Chondrocyte (in vitro differentiated cells): ENCODE data around the gene KRT14. TPM values are rescaled to one million over a fixed set of nuclear protein-coding genes. Genes with fewer than 3 reads are reported as not detected.

Experiments
- DNase-seq: peaks from one replicate; pipeline ENCODE4 v3.0.0; 2021; ENCODE audit warnings: mixed read lengths, low spot score
- H3K27ac Mint-ChIP-seq: one replicate; pipeline ENCODE4 v1.8.0; 2021; ENCODE audit warnings: mild to moderate bottlenecking, moderate library complexity, mixed read lengths; ENCODE audit not compliant: unreplicated experiment
- H3K27me3 Mint-ChIP-seq: 2 replicates; pipeline ENCODE4 v1.8.0; 2021; ENCODE audit warnings: low read depth, mixed read lengths
- H3K36me3 Mint-ChIP-seq: 2 replicates; pipeline ENCODE4 v1.8.0; 2021; ENCODE audit warnings: low read depth, mixed read lengths
- H3K4me1 Mint-ChIP-seq: 2 replicates; pipeline ENCODE4 v1.8.0; 2021; ENCODE audit warnings: low read depth, mild to moderate bottlenecking, mixed read lengths
- H3K4me3 Mint-ChIP-seq: one replicate; pipeline ENCODE4 v1.8.0; 2021; ENCODE audit warnings: mild to moderate bottlenecking, moderate library complexity, mixed read lengths; ENCODE audit not compliant: unreplicated experiment
- H3K9me3 Mint-ChIP-seq: 2 replicates; pipeline ENCODE4 v1.8.0; 2021; ENCODE audit warnings: low read depth, mixed read lengths
- total RNA-seq: library from RNA; stranded (reverse); gene quantifications from 3 replicates; pipeline ENCODE4 v1.2.1, GENCODE V29; 2021
- TF ChIP-seq, protein P1 (sequence below): fragments of 200-600 bp; sonication (generic); IDR thresholded peaks from 2 replicates; pipeline ENCODE4 v1.5.0; 2021; ENCODE audit warnings: antibody characterized with exemption, mild to moderate bottlenecking, moderate library complexity

Gene KRT14
- total RNA-seq, 1 donor from 2014 or later: 0.32 TPM

DNA sequence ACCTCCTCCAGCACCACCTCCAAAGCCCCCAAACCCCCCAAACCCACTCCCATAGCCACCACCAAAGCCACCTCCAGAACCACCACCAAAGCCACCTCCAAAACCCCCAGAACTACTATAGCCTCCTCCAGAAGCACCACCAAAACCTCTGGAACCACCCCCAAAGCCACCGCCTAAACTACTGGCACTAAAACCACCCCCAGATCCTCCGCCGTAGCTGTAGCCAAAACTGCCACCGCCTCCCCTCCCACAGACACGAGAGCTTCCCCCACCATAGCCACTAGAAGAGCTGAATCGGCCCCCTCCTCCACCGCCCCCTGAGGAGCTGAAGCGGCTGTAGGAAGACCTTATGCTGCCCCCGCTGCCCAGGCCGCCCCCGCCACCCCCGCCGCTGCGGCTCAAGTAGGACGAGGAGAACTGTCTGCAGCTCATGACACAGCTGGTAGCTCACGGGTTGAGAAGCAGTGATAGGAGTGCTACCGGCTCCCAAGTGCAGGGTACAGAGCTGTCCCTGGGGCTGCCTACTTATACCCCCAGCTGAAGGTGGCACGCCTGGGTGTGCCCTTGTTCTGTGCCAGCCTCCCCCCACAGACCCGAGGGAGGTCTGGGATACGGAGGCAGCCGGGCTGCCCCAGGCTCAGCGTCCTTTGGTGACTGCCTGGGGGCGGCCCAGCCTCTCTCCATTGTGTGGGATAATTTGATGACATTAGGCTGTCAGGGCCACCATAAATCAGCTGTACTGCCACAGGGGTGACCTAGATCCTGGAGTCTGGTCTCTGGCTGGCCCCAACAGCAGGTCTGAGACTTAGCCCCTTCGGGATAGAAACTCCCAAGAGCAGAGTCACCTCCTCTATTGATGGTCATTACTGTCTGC lies 14.9 kb downstream of the KRT14 start, which contains the start of gene KRT9:
TSS of gene KRT9 (minus strand) at position 499 of the 874 bp plus-strand sequence. CDS start at position 432, 67 bp downstream.
- Mint-ChIP-seq H3K9me3 (no peaks in the 10 kb centered on the region), H3K27me3 (peaks cover 70% of the 10 kb centered on the region), H3K27ac (no peak within 1 kb of the TSS), H3K4me3 (no peak within 1 kb of the TSS), H3K4me1 (no peaks in the 10 kb centered on the region), H3K36me3 (no peaks in the 10 kb centered on the region)
- DNase-seq: no peak
- TF ChIP-seq, protein P1, sequence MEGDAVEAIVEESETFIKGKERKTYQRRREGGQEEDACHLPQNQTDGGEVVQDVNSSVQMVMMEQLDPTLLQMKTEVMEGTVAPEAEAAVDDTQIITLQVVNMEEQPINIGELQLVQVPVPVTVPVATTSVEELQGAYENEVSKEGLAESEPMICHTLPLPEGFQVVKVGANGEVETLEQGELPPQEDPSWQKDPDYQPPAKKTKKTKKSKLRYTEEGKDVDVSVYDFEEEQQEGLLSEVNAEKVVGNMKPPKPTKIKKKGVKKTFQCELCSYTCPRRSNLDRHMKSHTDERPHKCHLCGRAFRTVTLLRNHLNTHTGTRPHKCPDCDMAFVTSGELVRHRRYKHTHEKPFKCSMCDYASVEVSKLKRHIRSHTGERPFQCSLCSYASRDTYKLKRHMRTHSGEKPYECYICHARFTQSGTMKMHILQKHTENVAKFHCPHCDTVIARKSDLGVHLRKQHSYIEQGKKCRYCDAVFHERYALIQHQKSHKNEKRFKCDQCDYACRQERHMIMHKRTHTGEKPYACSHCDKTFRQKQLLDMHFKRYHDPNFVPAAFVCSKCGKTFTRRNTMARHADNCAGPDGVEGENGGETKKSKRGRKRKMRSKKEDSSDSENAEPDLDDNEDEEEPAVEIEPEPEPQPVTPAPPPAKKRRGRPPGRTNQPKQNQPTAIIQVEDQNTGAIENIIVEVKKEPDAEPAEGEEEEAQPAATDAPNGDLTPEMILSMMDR: no peak

DNA sequence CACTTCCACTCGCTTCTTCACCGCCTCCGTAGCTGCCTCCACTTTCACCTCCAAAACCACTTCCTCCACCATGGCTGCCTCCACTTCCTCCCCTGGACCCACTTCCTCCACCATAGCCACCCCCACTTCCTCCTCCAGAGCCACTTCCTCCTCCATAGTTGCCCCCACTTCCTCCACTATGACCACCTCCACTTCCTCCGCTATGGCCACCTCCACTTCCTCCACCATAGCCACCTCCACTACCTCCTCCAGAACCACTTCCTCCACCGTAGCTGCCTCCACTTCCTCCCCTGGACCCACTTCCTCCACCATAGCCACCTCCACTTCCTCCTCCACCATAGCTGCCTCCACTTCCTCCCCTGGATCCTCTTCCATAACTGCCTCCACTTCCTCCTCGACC lies 19.4 kb downstream of the KRT14 start:
- no peaks in the 10 kb centered on the region for H3K36me3 Mint-ChIP-seq
- H3K27ac Mint-ChIP-seq: no peak overlapping the region
- H3K27me3 Mint-ChIP-seq: peaks cover 67% of the 10 kb centered on the region
- TF ChIP-seq, protein P1: no peak
- no peak for DNase-seq
- no peaks in the 10 kb centered on the region for H3K4me1 Mint-ChIP-seq
- H3K4me3 Mint-ChIP-seq: no peak overlapping the region
- H3K9me3 Mint-ChIP-seq: no peaks in the 10 kb centered on the region

DNA sequence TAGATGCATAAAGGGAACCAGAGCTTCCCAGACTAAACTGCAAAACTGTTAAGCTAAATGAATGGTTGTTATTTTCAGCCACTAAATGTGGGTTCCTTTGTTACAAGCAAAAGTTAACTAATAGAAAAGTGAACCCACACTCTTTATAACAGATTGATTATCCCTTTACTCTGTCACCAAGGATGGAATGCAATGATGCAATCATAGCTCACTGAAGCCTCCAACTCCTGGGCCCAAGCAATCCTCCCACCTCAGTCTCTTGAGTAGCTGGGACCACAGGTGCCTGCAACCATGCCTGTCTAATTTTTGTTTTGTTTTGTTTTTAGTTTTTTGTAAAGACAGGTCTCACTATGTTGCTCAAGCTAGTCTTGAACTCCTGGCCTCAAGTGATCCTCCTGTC lies 21.4 kb downstream of the KRT14 start:
- H3K4me1 Mint-ChIP-seq: no peaks in the 10 kb centered on the region
- TF ChIP-seq, protein P1: no peak
- H3K27me3 Mint-ChIP-seq: peaks cover 67% of the 10 kb centered on the region
- no peak for DNase-seq
- no peaks in the 10 kb centered on the region for H3K36me3 Mint-ChIP-seq
- no peak overlapping the region for H3K4me3 Mint-ChIP-seq
- H3K9me3 Mint-ChIP-seq: no peaks in the 10 kb centered on the region
- H3K27ac Mint-ChIP-seq: no peak overlapping the region

DNA sequence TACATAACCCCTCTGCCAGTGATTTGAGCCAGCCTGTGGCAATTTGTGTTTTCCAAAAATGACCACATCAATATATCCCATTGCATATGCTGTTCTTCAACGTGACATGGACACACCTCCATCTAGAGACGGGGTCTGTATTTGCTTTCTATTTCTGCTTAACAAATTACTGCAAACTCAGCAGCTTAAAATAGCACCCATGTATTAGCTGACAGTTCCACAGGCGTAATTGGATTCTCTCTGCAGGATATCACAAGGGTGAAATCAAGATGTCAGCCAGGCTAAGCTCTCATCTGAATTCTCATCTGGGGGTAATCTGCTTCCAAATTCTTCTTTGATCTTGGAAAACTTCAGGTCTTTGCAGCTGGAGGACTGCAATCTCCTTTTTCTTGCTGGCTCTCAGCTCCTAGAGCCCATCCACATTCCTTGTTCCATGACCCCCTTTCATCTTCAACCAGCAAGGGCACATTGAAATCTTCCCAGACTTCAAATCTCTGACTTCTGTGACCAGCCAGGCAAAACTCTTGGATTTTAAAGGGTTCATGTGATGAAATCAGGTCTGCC lies 23.0 kb downstream of the KRT14 start:
- TF ChIP-seq, protein P1: no peak
- Mint-ChIP-seq H3K4me1 (no peaks in the 10 kb centered on the region), H3K27ac (no peak overlapping the region), H3K9me3 (no peaks in the 10 kb centered on the region), H3K27me3 (peaks cover 59% of the 10 kb centered on the region), H3K4me3 (no peak overlapping the region), H3K36me3 (no peaks in the 10 kb centered on the region)
- no peak for DNase-seq

DNA sequence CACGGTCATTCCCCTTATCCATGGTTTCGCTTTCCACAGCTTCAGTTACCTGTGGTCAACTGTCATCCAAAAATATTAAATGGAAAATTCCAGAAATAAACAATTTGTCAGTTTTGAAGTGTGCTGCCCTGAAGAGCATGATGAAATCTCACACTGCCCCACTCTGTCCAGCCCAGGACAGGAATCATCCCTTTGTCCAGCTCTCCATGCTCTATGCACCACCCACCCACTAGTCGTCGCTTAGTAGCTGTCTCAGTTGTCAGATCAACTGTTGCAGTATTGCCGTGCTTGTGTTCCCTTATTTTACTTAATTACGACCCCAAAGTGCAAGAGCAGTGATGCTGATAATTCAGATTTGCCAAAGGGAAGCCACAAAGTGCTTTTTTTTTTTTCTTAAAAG lies 25.1 kb downstream of the KRT14 start:
- no peaks in the 10 kb centered on the region for H3K9me3 Mint-ChIP-seq
- H3K36me3 Mint-ChIP-seq: no peaks in the 10 kb centered on the region
- no peak overlapping the region for H3K27ac Mint-ChIP-seq
- no peak overlapping the region for H3K4me3 Mint-ChIP-seq
- DNase-seq: no peak
- TF ChIP-seq, protein P1: no peak
- peaks cover 52% of the 10 kb centered on the region for H3K27me3 Mint-ChIP-seq
- no peaks in the 10 kb centered on the region for H3K4me1 Mint-ChIP-seq
